SU-DHL-6 (cell line): ENCODE data around the gene DYNC2H1.

Source experiments
- H2AFZ ChIP-seq: fragments of 200-600 bp; sonication (generic); 2 replicates; pipeline ENCODE4 v1.6.1; 2014; ENCODE audit warnings: low read depth, mild to moderate bottlenecking, moderate library complexity, mixed read lengths, antibody characterized with exemption, low read length; ENCODE audit not compliant: severe bottlenecking
- H3F3A ChIP-seq: fragments of 200-600 bp; shearing (Covaris generic); 2 replicates; pipeline ENCODE4 v1.6.0; 2016; ENCODE audit warnings: antibody characterized with exemption, mild to moderate bottlenecking; ENCODE audit not compliant: insufficient read depth
- H3K27ac ChIP-seq: fragments of 200-600 bp; sonication (generic); 2 replicates; pipeline ENCODE4 v1.5.1; 2016; ENCODE audit warnings: low read depth, mild to moderate bottlenecking, low read length, moderate library complexity, mixed read lengths
- H3K27me3 ChIP-seq: fragments of 200-600 bp; sonication (generic), shearing (Covaris generic); 2 replicates; pipeline ENCODE4 v1.6.0; 2014; ENCODE audit warnings: mild to moderate bottlenecking, low read length
- H3K36me3 ChIP-seq: fragments of 200-600 bp; sonication (generic); 2 replicates; pipeline ENCODE4 v1.6.1; 2014; ENCODE audit warnings: mild to moderate bottlenecking, low read length, mixed read lengths
- H3K4me2 ChIP-seq: fragments of 300-600, 200-600 bp; shearing (Covaris generic), sonication (generic); 2 replicates; pipeline ENCODE4 v1.6.0; 2014; ENCODE audit warnings: low read length, low read depth, mild to moderate bottlenecking; ENCODE audit not compliant: poor library complexity, severe bottlenecking
- H3K4me3 ChIP-seq: fragments of 200-600 bp; sonication (generic); 2 replicates; pipeline ENCODE4 v1.5.1; 2014; ENCODE audit warnings: antibody characterized with exemption, low read length, mild to moderate bottlenecking, mixed read lengths; ENCODE audit not compliant: insufficient read depth, poor library complexity, severe bottlenecking
- H3K79me2 ChIP-seq: fragments of 200-600 bp; sonication (generic); 2 replicates; pipeline ENCODE4 v1.6.1; 2014; ENCODE audit warnings: mild to moderate bottlenecking, low read length, moderate library complexity; ENCODE audit not compliant: insufficient read depth
- H3K9ac ChIP-seq: fragments of 200-600 bp; sonication (generic); 2 replicates; pipeline ENCODE4 v1.7.0; 2014; ENCODE audit warnings: mild to moderate bottlenecking, low read length
- H3K9me2 ChIP-seq: fragments of 200-600 bp; sonication (generic); replicated peaks from 2 replicates; pipeline ENCODE4 v1.6.1; 2014; ENCODE audit warnings: low read length; ENCODE audit not compliant: insufficient read depth
- H3K9me3 ChIP-seq: fragments of 200-600 bp; sonication (generic); 2 replicates; pipeline ENCODE4 v1.6.1; 2014; ENCODE audit warnings: low read length, mixed read lengths; ENCODE audit not compliant: insufficient read depth
- H4K20me1 ChIP-seq: fragments of 200-600 bp; sonication (generic); 2 replicates; pipeline ENCODE4 v1.6.1; 2014; ENCODE audit warnings: low read depth, mild to moderate bottlenecking, antibody characterized with exemption, low read length, moderate library complexity, mixed read lengths
- EZH2phosphoT487 ChIP-seq: fragments of 200-600 bp; sonication (generic), shearing (Covaris generic); conservative IDR thresholded peaks from 2 replicates; pipeline ENCODE4 v1.6.1; 2018; ENCODE audit warnings: mild to moderate bottlenecking, antibody characterized with exemption, low read length, moderate library complexity, mixed read lengths
- TF ChIP-seq, protein P1 (sequence below): fragments of 200-600 bp; sonication (generic); IDR thresholded peaks from one replicate; pipeline ENCODE4 v1.5.1; 2017; ENCODE audit warnings: antibody characterized with exemption, mild to moderate bottlenecking, low read length, moderate library complexity; ENCODE audit not compliant: insufficient read depth, poor library complexity, severe bottlenecking

DYNC2H1 gene

DNA sequence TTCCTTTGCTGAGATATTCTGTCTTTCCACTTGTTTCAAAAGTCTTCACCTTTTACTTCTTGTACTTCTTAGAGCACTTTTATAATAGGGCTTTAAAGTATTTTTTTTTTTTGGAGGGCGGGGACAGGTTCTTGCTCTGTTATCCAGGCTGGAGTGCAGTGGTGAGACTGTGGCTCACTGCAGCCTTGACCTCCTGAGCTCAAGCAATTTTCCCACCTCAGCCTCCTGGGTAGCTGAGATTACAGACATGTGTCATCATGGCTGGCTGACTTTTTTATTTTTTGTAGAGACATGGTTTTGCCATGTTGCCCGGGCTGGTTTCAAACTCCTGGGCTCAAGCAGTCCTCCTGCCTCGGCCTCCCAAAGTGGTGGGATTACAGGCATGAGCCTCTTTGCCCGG is 57.9 kb downstream of the DYNC2H1 start:
- H3K27me3 ChIP-seq = no peaks in the 10 kb centered on the region
- H4K20me1 ChIP-seq = no peaks in the 10 kb centered on the region; the same call in 1 of the 2 replicates
- H3K9ac ChIP-seq = no peak overlapping the region
- H2AFZ ChIP-seq = no peak overlapping the region
- H3K9me3 ChIP-seq = no peaks in the 10 kb centered on the region
- TF ChIP-seq, protein P1, sequence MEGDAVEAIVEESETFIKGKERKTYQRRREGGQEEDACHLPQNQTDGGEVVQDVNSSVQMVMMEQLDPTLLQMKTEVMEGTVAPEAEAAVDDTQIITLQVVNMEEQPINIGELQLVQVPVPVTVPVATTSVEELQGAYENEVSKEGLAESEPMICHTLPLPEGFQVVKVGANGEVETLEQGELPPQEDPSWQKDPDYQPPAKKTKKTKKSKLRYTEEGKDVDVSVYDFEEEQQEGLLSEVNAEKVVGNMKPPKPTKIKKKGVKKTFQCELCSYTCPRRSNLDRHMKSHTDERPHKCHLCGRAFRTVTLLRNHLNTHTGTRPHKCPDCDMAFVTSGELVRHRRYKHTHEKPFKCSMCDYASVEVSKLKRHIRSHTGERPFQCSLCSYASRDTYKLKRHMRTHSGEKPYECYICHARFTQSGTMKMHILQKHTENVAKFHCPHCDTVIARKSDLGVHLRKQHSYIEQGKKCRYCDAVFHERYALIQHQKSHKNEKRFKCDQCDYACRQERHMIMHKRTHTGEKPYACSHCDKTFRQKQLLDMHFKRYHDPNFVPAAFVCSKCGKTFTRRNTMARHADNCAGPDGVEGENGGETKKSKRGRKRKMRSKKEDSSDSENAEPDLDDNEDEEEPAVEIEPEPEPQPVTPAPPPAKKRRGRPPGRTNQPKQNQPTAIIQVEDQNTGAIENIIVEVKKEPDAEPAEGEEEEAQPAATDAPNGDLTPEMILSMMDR = no peak
- TF ChIP-seq EZH2phosphoT487 = no peak
- H3K4me3 ChIP-seq = no peak overlapping the region
- no peaks in the 10 kb centered on the region for H3K36me3 ChIP-seq
- H3K79me2 ChIP-seq = no peaks in the 10 kb centered on the region
- H3K4me2 ChIP-seq = no peak overlapping the region
- no peaks in the 10 kb centered on the region for H3K9me2 ChIP-seq
- H3K27ac ChIP-seq = no peak overlapping the region
- H3F3A ChIP-seq = no peaks in the 10 kb centered on the region

DNA sequence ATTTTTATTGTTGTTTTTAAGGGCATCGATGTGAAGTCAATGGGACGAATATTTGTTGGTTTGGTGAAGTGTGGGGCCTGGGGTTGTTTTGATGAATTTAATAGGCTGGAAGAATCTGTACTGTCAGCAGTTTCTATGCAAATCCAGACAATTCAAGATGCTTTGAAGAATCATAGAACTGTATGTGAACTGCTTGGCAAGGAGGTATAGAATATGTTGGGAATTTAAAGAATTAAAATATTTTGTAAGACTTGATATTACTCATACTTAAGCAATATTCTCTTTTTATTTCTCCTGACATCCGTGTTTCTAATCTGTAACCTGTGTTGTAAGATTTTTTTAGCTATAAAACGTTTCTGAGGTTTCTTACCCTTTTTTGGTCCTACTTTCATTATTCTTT is 61.6 kb downstream of the DYNC2H1 start:
- H3K36me3 ChIP-seq = no peaks in the 10 kb centered on the region
- H3K9ac ChIP-seq = no peak overlapping the region
- TF ChIP-seq, protein P1 = no peak
- no peak for TF ChIP-seq EZH2phosphoT487
- no peak overlapping the region for H2AFZ ChIP-seq
- H4K20me1 ChIP-seq = no peaks in the 10 kb centered on the region; the same call in 1 of the 2 replicates
- no peaks in the 10 kb centered on the region for H3K79me2 ChIP-seq
- H3K27ac ChIP-seq = no peak overlapping the region
- H3K27me3 ChIP-seq = no peaks in the 10 kb centered on the region
- no peaks in the 10 kb centered on the region for H3K9me3 ChIP-seq
- no peaks in the 10 kb centered on the region for H3K9me2 ChIP-seq
- no peak overlapping the region for H3K4me3 ChIP-seq
- no peaks in the 10 kb centered on the region for H3F3A ChIP-seq
- H3K4me2 ChIP-seq = no peak overlapping the region

DNA sequence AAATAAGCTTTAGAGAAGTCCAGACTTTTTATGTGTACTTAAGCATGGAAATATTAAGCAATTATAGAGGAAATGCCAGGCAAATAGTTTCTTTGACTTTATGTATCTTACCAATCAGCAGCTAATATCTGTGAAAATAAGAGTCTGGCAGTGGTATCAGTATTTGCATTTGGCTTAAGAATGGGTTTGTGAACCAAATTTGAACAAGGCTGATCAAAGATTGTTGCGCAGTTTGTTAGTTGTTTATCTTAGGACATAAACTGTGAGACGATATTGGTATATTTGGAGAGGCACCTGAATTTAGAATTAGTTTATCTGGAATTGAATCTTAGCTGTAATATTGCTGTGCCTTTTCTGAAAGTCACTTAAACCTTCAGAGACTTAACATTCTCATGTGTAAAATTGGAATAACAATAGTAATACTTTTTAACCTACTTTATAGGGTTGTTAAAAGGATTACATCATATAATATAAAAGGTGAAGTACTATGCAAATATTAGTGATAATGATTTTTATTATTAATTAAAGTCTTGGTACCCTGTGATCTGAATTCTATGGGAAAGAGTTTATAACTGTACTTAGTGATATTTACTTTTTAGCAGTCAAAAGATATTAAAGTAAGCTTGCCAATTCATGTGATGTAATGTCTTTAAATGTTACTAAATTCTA is 66.4 kb downstream of the DYNC2H1 start:
- H3K9ac ChIP-seq = no peak overlapping the region
- no peak overlapping the region for H2AFZ ChIP-seq
- no peaks in the 10 kb centered on the region for H3K9me2 ChIP-seq
- H3K4me3 ChIP-seq = no peak overlapping the region
- H3K79me2 ChIP-seq = no peaks in the 10 kb centered on the region
- no peaks in the 10 kb centered on the region; the same call in 1 of the 2 replicates for H4K20me1 ChIP-seq
- H3K27ac ChIP-seq = no peak overlapping the region
- H3K36me3 ChIP-seq = no peaks in the 10 kb centered on the region
- no peaks in the 10 kb centered on the region for H3K27me3 ChIP-seq
- no peaks in the 10 kb centered on the region for H3F3A ChIP-seq
- no peaks in the 10 kb centered on the region for H3K9me3 ChIP-seq
- no peak overlapping the region for H3K4me2 ChIP-seq
- no peak for TF ChIP-seq EZH2phosphoT487
- TF ChIP-seq, protein P1 = no peak
